Nephron progenitor cell (in vitro differentiated cells): Measurements from ENCODE around the gene SRSF3.
"Not testable (repeated sequence)": the region's sequence is repeated elsewhere in the genome, so short reads cannot be mapped to it uniquely, and the experiment has no call there.

Experiments
- DNase-seq: peaks from one replicate; pipeline ENCODE4 v3.0.0; 2021
- H3K27ac Mint-ChIP-seq: 2 replicates; pipeline ENCODE4 v1.8.0; 2021; ENCODE audit warnings: mild to moderate bottlenecking, moderate library complexity, mixed read lengths
- H3K27me3 Mint-ChIP-seq: 2 replicates; pipeline ENCODE4 v1.8.0; 2021; ENCODE audit warnings: mild to moderate bottlenecking, low read depth, mixed read lengths; ENCODE audit not compliant: poor library complexity
- H3K36me3 Mint-ChIP-seq: 2 replicates; pipeline ENCODE4 v1.8.0; 2021; ENCODE audit warnings: low read depth, mixed read lengths
- H3K4me1 Mint-ChIP-seq: 2 replicates; pipeline ENCODE4 v1.8.0; 2021; ENCODE audit warnings: mixed read lengths
- H3K4me3 Mint-ChIP-seq: 2 replicates; pipeline ENCODE4 v1.8.0; 2021; ENCODE audit warnings: mild to moderate bottlenecking, moderate library complexity, mixed read lengths
- H3K9me3 Mint-ChIP-seq: 2 replicates; pipeline ENCODE4 v1.8.0; 2021; ENCODE audit warnings: mild to moderate bottlenecking, moderate library complexity, mixed read lengths
- CTCF ChIP-seq: fragments of 200-600 bp; sonication (generic); IDR thresholded peaks from 2 replicates; pipeline ENCODE4 v1.5.0; 2021; ENCODE audit warnings: antibody characterized with exemption

Gene SRSF3

GRCh38 chr6:36605560-36606391, 11.6 kb downstream of the SRSF3 start:
- peak overlapping the region; percentile 66 for H3K27ac Mint-ChIP-seq
- peaks cover 94% of the 10 kb centered on the region for H3K36me3 Mint-ChIP-seq
- TF ChIP-seq CTCF: no peak
- no peaks in the 10 kb centered on the region for H3K27me3 Mint-ChIP-seq
- H3K4me3 Mint-ChIP-seq: no peak overlapping the region
- H3K9me3 Mint-ChIP-seq: no peaks in the 10 kb centered on the region
- peaks cover 35% of the 10 kb centered on the region for H3K4me1 Mint-ChIP-seq
- DNase-seq: no peak

GRCh38 chr6:36607305-36607682, 13.1 kb downstream of the SRSF3 start:
- Mint-ChIP-seq H3K36me3 (peaks cover 94% of the 10 kb centered on the region), H3K9me3 (peaks cover 11% of the 10 kb centered on the region), H3K4me1 (peaks cover 24% of the 10 kb centered on the region), H3K27ac (peak overlapping the region; percentile 90)
- H3K27me3 Mint-ChIP-seq, DNase-seq, H3K4me3 Mint-ChIP-seq: not testable (repeated sequence)

- Mint-ChIP-seq H3K9me3 (peaks cover 14% of the 10 kb centered on the region), H3K36me3 (peaks cover 95% of the 10 kb centered on the region)
Measured at GRCh38 chr6:36607683-36608386, 13.7 kb downstream of the SRSF3 start.

GRCh38 chr6:36608788-36609563, 14.8 kb downstream of the SRSF3 start:
- Mint-ChIP-seq H3K27me3 (no peaks in the 10 kb centered on the region), H3K36me3 (peaks cover 92% of the 10 kb centered on the region), H3K27ac (peak overlapping the region; percentile 90), H3K4me1 (peaks cover 24% of the 10 kb centered on the region), H3K9me3 (peaks cover 16% of the 10 kb centered on the region), H3K4me3 (no peak overlapping the region)
- no peak for TF ChIP-seq CTCF
- DNase-seq: no peak

More at GRCh38 chr6:36607683-36608386, 13.7 kb downstream of the SRSF3 start:
- Mint-ChIP-seq H3K4me1 (peaks cover 24% of the 10 kb centered on the region), H3K27me3 (no peaks in the 10 kb centered on the region), H3K4me3 (no peak overlapping the region), H3K27ac (peak overlapping the region; percentile 90)
- DNase-seq: no peak
- TF ChIP-seq CTCF: no peak

- DNase-seq: no peak
- Mint-ChIP-seq H3K27ac (peak overlapping the region; percentile 16), H3K27me3 (no peaks in the 10 kb centered on the region), H3K9me3 (peaks cover 16% of the 10 kb centered on the region), H3K4me1 (peaks cover 20% of the 10 kb centered on the region), H3K36me3 (peaks cover 89% of the 10 kb centered on the region), H3K4me3 (no peak overlapping the region)
- TF ChIP-seq CTCF: no peak
Measured at GRCh38 chr6:36609582-36609981, 15.4 kb downstream of the SRSF3 start.
